GM18858 (cell line): ENCODE data around the gene PTPRD.
"Not testable (repeated sequence)": the region's sequence is repeated elsewhere in the genome, so short reads cannot be mapped to it uniquely, and the experiment has no call there.

Experiments
- ATAC-seq: cut with Tn5 transposase; IDR thresholded peaks from one replicate; pipeline ENCODE4 v1.9.1; 2021; ENCODE audit not compliant: unreplicated experiment

The PTPRD gene

DNA sequence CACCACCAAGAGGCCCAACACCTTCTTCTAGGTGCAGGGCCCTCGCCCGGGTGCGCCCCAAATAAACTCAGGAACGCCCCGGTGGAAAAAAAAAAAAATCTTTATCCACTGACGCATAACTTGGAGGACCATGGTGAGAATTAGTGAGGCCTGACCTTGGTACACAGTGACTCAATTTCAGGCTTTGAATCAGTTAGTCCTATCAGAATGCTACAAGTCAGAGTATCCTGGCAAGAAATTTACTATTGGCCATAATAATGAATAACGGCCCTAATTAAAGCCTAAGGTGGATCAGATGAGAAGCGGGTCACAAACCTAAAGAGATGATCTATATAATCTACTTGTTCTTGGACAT lies 1899.0 kb downstream of the PTPRD start:
- ATAC-seq = no peak

DNA sequence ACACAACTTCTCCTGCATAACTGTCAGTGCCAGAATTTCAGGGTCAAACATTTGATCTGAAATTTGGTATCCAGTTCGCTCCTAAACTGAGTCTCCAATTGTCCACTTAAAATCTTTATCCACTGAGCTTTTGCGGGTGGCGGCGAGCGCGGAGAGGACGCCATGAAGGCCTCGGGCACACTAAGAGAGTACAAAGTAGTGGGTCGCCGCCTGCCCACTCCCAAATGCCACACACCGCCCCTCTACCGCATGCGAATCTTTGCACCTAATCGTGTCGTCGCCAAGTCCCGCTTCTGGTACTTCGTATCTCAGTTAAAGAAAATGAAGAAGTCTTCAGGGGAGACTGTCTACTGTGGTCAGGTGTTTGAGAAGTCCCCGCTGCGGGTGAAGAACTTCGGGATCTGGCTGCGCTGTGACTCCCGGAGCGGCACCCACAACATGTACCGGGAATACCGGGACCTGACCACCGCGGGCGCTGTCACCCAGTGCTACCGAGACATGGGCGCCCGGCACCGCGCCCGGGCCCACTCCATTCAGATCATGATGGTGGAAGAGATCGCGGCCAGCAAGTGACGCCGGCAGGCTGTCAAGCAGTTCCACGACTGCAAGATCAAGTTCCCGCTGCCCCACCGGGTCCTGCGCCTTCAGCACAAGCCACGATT lies 1899.5 kb downstream of the PTPRD start:
- no peak for ATAC-seq

GRCh38 chr9:8709731-8710130 lies 1903.1 kb downstream of the PTPRD start:
- no peak for ATAC-seq

DNA sequence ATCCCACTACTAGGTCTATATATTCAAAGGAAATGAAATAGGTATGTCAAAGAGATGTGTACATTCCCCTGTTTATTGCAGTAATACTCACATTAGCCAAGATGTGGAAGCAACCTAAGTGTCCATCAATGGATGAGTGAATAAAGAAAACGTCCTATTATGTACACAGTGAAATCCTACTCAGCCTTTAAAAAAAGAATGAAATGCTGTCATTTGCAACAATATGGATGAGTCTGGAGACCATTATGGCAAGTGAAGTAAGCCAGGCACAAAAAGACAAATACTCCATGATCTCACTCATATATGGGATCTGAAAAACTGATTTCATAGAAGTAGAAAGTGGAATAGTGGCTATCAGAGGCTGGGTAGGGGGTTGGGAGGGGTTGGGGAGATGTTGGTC lies 1904.1 kb downstream of the PTPRD start:
- no peak for ATAC-seq

- ATAC-seq = no peak
These were observed 1905.8 kb downstream of the PTPRD start for GRCh38 chr9:8706998-8707397.

GRCh38 chr9:8706531-8706930 lies 1906.3 kb downstream of the PTPRD start:
- ATAC-seq = no peak

DNA sequence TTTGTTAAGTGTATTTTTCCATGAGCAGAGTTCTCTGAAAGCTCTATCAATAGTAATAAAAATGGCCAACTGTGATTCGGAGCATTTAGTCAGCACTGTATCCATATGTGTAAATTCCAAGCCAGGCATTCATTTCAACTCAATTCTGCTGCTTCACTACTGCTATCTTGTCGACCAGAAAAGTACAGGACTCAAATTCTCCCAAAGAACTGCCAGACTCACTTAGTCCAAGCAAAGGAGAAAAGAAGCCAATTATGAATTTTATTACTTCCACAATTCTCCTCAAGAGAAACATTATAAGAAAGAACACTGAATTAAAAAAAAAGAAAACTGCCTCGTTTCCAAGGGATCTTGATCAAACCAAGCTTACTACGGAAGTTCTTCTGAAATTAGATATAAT lies 1906.9 kb downstream of the PTPRD start:
- ATAC-seq = no peak

DNA sequence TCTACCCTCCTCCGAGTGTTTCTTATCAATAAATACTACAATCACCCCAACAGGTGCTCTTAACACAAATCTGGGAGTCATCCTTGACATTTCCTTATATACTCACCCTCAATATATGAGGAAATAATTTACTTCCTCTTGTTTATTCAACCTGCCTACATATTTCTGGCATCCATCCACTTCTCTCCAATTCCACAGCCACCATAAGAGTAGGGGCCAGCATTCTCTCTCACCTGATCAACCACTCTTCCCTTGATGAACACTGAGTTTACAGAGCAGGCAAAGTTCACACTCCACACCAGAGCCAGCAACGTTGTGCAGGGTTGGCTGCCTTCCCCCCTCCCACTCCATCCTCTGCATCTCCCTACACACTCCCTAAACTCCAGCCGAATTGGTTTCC lies 1908.9 kb downstream of the PTPRD start:
- no peak for ATAC-seq

- ATAC-seq = no peak
These were observed 1910.9 kb downstream of the PTPRD start for GRCh38 chr9:8701904-8702303.

DNA sequence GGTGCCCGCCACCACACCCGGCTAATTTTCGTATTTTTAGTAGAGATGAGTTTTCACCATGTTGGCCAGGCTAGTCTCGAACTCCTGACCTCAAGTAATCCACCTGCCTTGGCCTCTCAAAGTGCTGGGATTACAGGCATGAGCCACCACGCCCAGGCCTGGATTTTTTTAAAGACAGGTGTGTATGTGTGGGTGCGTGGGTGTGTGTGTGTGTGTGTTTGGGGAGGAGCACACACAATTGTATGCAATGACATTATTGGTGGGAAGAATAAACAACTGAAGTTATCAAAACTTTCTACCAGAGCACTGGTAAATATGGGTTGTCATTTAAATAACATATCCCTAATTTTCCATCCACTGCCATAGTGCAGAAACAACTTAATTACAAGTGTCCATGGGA lies 1915.2 kb downstream of the PTPRD start:
- not testable (repeated sequence) for ATAC-seq

- ATAC-seq = no peak
These were observed 1916.3 kb downstream of the PTPRD start for GRCh38 chr9:8696516-8696915.

- ATAC-seq = no peak
These were observed 1917.7 kb downstream of the PTPRD start for GRCh38 chr9:8694983-8695588.

GRCh38 chr9:8693464-8693863 lies 1919.3 kb downstream of the PTPRD start:
- ATAC-seq = no peak

DNA sequence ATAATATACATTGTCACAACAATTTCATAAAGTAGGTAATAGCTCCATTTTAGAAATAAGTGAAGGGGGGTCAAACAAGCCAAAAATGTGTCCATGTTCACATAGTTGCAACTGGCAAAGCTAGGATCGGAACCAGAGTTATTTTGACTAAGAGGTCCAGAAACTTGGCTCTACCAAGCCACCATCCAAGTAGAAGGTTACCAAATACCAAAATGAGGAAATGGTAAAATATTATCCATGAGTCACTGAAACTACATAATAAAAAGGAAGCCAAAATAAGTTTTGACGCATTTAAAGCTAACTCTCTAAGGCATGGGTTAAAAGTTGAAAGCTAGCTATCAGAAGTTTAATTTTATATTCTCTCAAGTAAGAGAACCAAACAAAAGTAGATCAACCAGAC lies 1926.3 kb downstream of the PTPRD start:
- no peak for ATAC-seq

DNA sequence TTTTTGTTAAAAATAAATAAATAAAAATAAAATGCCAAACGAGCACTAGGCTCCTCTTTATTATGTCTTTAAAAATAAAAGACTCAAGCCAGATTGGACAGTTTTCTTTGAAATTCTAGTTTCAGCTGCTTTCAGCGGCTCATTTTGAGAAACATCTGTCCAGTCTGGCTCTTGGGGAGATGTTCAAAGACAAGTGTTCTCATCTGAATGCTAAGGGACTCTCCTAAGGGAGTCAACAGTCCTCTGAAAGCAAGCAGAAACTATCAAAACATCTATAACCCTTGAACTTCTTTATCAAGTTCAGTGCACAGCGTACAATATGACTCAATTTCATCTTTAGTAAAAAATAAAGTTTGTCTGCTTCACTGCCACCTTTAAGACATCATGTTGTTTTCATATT lies 1927.0 kb downstream of the PTPRD start:
- no peak for ATAC-seq

DNA sequence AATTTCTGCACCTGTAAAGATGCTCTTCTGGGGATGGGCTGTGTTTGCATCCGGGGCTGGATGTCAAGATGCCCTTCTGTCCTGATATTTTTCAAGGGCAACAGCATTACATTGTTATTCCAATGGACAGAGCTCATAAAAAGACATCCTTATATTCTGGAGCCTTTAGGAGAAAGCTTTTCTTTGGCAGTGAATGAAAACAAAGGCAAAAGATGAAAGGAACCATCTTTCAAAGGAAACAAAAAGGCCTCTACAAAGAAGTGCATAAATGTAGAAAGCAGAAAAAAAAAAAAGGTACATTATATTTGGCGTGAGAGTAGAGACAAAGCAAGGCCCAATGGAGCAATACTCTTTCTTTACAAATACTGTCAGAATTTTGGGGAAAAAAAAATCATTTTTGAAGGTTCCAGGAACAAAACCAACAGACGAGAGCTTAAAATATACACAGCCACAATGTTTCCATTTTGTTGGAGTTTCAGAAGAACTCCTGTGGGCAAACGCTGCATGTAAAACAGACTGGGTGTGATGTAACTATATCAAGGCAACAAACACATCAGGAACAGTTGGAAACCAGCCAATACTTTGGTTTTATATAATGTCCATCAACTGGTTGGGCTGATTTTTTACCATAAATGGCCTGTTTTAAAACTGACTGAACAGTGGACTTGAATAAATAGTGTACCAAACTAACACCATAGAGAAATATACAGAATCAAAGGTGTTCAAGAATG lies 1927.7 kb downstream of the PTPRD start:
- ATAC-seq = no peak

DNA sequence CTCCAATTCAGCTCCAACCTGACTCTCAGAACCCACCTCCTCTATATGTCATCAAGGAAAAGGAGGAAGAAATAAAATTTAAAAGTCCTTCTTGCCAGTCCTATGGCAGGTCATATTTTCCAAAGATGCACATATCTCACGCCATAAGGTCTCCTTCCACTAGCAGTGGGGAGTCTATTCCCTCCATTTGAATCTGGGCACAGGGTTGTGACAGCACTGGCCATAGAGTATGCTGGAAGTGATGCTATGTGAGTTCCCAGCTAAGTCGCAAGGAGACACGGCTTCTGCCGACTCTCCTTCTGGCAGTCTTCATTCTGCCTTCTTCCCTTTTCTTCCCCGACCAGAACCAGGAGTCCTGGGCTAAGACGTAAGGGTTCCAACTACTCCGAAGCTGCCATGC lies 1929.3 kb downstream of the PTPRD start:
- ATAC-seq = no peak

GRCh38 chr9:8680658-8681057 lies 1932.1 kb downstream of the PTPRD start:
- no peak for ATAC-seq

GRCh38 chr9:8680157-8680556 lies 1932.6 kb downstream of the PTPRD start:
- no peak for ATAC-seq

DNA sequence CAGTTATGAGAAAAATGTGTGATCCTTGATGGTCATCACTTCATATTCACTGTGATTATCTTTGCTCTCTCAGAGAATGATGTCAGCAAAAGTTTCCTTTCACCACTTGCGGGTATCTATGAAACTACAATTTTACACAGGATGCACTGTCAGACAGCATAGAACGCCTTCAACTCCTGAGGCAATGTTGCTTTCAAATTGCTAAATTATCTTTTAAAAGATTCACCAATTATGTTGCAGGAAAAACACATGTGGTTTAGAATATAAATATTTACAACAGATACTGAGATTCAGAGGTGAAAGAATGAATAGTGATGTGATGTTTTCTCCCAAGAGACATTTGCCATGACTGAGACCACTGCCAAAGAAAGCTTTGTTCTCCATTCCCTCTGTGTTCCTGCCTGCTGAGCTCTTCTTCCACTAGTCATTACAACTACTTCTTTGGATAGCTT lies 1933.4 kb downstream of the PTPRD start:
- no peak for ATAC-seq

- no peak for ATAC-seq
These were observed 1935.1 kb downstream of the PTPRD start for GRCh38 chr9:8677741-8678140.

GRCh38 chr9:8674536-8674935 lies 1938.3 kb downstream of the PTPRD start:
- no peak for ATAC-seq
